ENCODE measurements around the gene PLXDC1. TPM values are rescaled to one million over a fixed set of nuclear protein-coding genes. Genes with fewer than 3 reads are reported as not detected.

PLXDC1 gene
- total and polyA plus RNA-seq, 2 experiments from 2014 or later, result 0.28 to 0.91 TPM

- TF ChIP-seq EZH2phosphoT487 (IDR thresholded peaks at IDR 0.05; ENCODE audit: unreplicated experiment) (no peak), CTCF (conservative IDR thresholded peaks at IDR 0.05; ENCODE audit: low read depth in 2 of 2) (no peak)
These were observed 46.8 kb downstream of the PLXDC1 start (continued) for GRCh38 chr17:39104657-39105056.

- H3K27ac ChIP-seq (ENCODE audit: low read depth), result no peak overlapping the region
- H3K4me1 ChIP-seq (ENCODE audit: insufficient read depth), result no peaks in the 10 kb centered on the region
- no peak for TF ChIP-seq STAT1 (IDR thresholded peaks at IDR 0.05; ENCODE audit: unreplicated experiment)
- no peak for TF ChIP-seq ZNF114 (CRISPR knock-in tag; IDR thresholded peaks at IDR 0.05)
- Mint-ChIP-seq H3K36me3 (ENCODE audit: low read depth) (no peaks in the 10 kb centered on the region), H3K9me3 (no peaks in the 10 kb centered on the region), H3K4me1 (no peaks in the 10 kb centered on the region; the same call in 2 of the 3 replicates), H3K27me3 (ENCODE audit: insufficient read depth, low read depth, poor library complexity) (peaks cover 12% of the 10 kb centered on the region), H3K4me3 (no peak overlapping the region), H3K27ac (no peak overlapping the region)
- no peak overlapping the region for H2AFZ ChIP-seq
- H4K20me1 ChIP-seq (replicated peaks; ENCODE audit: insufficient read depth), result no peaks in the 10 kb centered on the region
- H3K4me2 ChIP-seq, result no peak overlapping the region
- DNase-seq (ENCODE audit: low spot score) (no peak), ATAC-seq (no peak)
- no peaks in the 10 kb centered on the region for H3K9me2 ChIP-seq (ENCODE audit: insufficient read depth)
- no peak overlapping the region for H3K4me3 ChIP-seq
- no peaks in the 10 kb centered on the region for H3K27me3 ChIP-seq (ENCODE audit: insufficient read depth)
- no peaks in the 10 kb centered on the region for H3K79me2 ChIP-seq (replicated peaks; ENCODE audit: insufficient read depth)
- H3K36me3 ChIP-seq (ENCODE audit: insufficient read depth), result no peaks in the 10 kb centered on the region
- no peaks in the 10 kb centered on the region for H3F3A ChIP-seq (replicated peaks; ENCODE audit: low read depth)
These were observed 47.4 kb downstream of the PLXDC1 start for GRCh38 chr17:39104046-39104445.

DNA sequence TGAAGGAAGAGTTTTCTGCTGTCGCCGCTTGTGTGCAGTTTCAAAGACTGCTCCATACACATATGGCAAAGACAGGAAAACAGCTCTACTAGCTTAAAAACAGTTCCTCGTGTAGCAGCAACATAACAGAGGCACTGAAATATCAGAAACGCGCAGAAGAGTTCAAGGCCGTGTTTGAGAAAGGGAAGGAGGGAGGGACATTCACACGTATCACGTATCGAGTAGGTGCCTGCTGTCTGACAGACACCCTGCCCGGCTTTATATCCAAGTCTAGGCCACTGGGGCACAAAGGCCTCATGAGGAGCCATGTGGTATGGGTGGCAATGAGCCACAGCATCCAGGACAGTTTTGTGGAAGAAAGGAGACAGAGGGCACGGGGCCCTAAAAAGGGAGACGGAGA lies 50.3 kb downstream of the PLXDC1 start:
- no peaks in the 10 kb centered on the region for H3K9me3 Mint-ChIP-seq
- ATAC-seq, result no peak
- H3K36me3 Mint-ChIP-seq (ENCODE audit: low read depth), result no peaks in the 10 kb centered on the region
- TF ChIP-seq, protein P1, sequence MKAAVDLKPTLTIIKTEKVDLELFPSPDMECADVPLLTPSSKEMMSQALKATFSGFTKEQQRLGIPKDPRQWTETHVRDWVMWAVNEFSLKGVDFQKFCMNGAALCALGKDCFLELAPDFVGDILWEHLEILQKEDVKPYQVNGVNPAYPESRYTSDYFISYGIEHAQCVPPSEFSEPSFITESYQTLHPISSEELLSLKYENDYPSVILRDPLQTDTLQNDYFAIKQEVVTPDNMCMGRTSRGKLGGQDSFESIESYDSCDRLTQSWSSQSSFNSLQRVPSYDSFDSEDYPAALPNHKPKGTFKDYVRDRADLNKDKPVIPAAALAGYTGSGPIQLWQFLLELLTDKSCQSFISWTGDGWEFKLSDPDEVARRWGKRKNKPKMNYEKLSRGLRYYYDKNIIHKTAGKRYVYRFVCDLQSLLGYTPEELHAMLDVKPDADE (IDR thresholded peaks at IDR 0.05), result no peak
- TF ChIP-seq JUNB (IDR thresholded peaks at IDR 0.05; ENCODE audit: unreplicated experiment), result no peak
- TF ChIP-seq, protein P2, sequence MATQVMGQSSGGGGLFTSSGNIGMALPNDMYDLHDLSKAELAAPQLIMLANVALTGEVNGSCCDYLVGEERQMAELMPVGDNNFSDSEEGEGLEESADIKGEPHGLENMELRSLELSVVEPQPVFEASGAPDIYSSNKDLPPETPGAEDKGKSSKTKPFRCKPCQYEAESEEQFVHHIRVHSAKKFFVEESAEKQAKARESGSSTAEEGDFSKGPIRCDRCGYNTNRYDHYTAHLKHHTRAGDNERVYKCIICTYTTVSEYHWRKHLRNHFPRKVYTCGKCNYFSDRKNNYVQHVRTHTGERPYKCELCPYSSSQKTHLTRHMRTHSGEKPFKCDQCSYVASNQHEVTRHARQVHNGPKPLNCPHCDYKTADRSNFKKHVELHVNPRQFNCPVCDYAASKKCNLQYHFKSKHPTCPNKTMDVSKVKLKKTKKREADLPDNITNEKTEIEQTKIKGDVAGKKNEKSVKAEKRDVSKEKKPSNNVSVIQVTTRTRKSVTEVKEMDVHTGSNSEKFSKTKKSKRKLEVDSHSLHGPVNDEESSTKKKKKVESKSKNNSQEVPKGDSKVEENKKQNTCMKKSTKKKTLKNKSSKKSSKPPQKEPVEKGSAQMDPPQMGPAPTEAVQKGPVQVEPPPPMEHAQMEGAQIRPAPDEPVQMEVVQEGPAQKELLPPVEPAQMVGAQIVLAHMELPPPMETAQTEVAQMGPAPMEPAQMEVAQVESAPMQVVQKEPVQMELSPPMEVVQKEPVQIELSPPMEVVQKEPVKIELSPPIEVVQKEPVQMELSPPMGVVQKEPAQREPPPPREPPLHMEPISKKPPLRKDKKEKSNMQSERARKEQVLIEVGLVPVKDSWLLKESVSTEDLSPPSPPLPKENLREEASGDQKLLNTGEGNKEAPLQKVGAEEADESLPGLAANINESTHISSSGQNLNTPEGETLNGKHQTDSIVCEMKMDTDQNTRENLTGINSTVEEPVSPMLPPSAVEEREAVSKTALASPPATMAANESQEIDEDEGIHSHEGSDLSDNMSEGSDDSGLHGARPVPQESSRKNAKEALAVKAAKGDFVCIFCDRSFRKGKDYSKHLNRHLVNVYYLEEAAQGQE (IDR thresholded peaks at IDR 0.05; ENCODE audit: unreplicated experiment), result no peak
- TF ChIP-seq ZNF114 (CRISPR knock-in tag; IDR thresholded peaks at IDR 0.05), result no peak
- no peak for TF ChIP-seq CREB1 (CRISPR knock-in tag; IDR thresholded peaks at IDR 0.05; ENCODE audit: low read depth)
- TF ChIP-seq EZH2 (IDR thresholded peaks at IDR 0.05; ENCODE audit: low read depth, unreplicated experiment), result no peak
- TF ChIP-seq NANOG (IDR thresholded peaks at IDR 0.05; ENCODE audit: borderline replicate concordance), result no peak
- TF ChIP-seq EZH2phosphoT487 (IDR thresholded peaks at IDR 0.05; ENCODE audit: unreplicated experiment), result no peak
- no peak for TF ChIP-seq ZNF331 (CRISPR knock-in tag; IDR thresholded peaks at IDR 0.05; ENCODE audit: low read depth)
- no peak for TF ChIP-seq CTCF (conservative IDR thresholded peaks at IDR 0.05; ENCODE audit: low read depth in 2 of 2)
- no peak for TF ChIP-seq STAT1 (IDR thresholded peaks at IDR 0.05; ENCODE audit: unreplicated experiment)
- TF ChIP-seq POLR2AphosphoS5 (IDR thresholded peaks at IDR 0.05; ENCODE audit: low read depth), result no peak

More for the DNA sequence above, 50.3 kb downstream of the PLXDC1 start:
- DNase-seq (ENCODE audit: low spot score), result no peak
- Histone ChIP-seq H2AFZ (no peak overlapping the region), H3K9me2 (ENCODE audit: insufficient read depth) (no peaks in the 10 kb centered on the region), H4K20me1 (replicated peaks; ENCODE audit: insufficient read depth) (no peaks in the 10 kb centered on the region), H3K27ac (ENCODE audit: low read depth) (no peak overlapping the region), H3F3A (replicated peaks; ENCODE audit: low read depth) (no peaks in the 10 kb centered on the region), H3K4me3 (no peak overlapping the region), H3K79me2 (replicated peaks; ENCODE audit: insufficient read depth) (no peaks in the 10 kb centered on the region), H3K27me3 (ENCODE audit: insufficient read depth) (no peaks in the 10 kb centered on the region), H3K4me2 (no peak overlapping the region), H3K4me1 (ENCODE audit: insufficient read depth) (no peaks in the 10 kb centered on the region), H3K36me3 (ENCODE audit: insufficient read depth) (no peaks in the 10 kb centered on the region)
- Mint-ChIP-seq H3K4me3 (no peak overlapping the region), H3K4me1 (peaks cover 9% of the 10 kb centered on the region), H3K27me3 (ENCODE audit: insufficient read depth, low read depth, poor library complexity) (peaks cover 10% of the 10 kb centered on the region), H3K27ac (no peak overlapping the region)
